ENCODE data around the gene CYTH4. TPM values are rescaled to one million over a fixed set of nuclear protein-coding genes. Genes with fewer than 3 reads are reported as not detected.

CYTH4 gene
- total and polyA plus RNA-seq, 7 experiments from 2014 or later = 49.5 to 227 (median 135) TPM

DNA sequence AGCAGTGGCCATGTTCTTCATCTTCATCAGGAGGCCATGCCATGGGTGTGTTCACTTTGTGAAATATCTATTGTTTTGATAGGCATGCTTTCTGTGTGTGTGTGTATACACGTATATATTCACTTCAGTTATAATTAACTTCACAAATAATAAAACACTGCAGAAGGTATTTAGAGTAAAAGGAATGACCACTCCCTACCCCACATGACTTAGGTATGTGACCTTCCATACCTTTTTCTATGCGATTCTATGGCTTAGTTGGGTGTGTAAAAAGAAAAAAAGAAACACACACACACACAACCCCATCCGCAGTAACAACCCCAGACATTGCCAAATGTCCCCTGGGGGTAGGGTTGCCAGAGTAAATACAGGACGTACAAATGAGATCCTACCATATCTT is 72.0 kb downstream of the CYTH4 start:
- Histone ChIP-seq H3K27ac (ENCODE audit: low read depth, low read length) (no peak overlapping the region), H3K4me1 (ENCODE audit: control insufficient read depth in 2 of 2, insufficient read depth in 2 of 2, low read length in 2 of 2) (no peaks in the 10 kb centered on the region), H3K4me3 (ENCODE audit: low read length) (no peak overlapping the region), H3K9me3 (ENCODE audit: control insufficient read depth in 2 of 3, low read length in 3 of 3) (no peaks in the 10 kb centered on the region), H3K36me3 (ENCODE audit: control insufficient read depth in 2 of 3, insufficient read depth in 3 of 3, low read length in 3 of 3) (no peaks in the 10 kb centered on the region), H3K27me3 (ENCODE audit: control insufficient read depth in 2 of 2, insufficient read depth in 2 of 2, low read length in 2 of 2) (no peaks in the 10 kb centered on the region)
- Mint-ChIP-seq H3K9me3 (peaks cover 0 to 1% (median 0%) of the 10 kb centered on the region in 11 donors), H3K4me3 (no peak overlapping the region), H3K27me3 (peaks cover 0 to 6% (median 0%) of the 10 kb centered on the region in 5 donors), H3K27ac (no peak overlapping the region), H3K36me3 (no peaks in the 10 kb centered on the region), H3K4me1 (peaks cover 0 to 5% (median 0%) of the 10 kb centered on the region in 7 donors)
- ATAC-seq = no peak
- CTCF ChIA-PET = no interaction called here
- DNase-seq = no peak
- POLR2A ChIA-PET = no interaction called here
- intact Hi-C loops (cut with micrococcal nuclease) = no loop called here

DNA sequence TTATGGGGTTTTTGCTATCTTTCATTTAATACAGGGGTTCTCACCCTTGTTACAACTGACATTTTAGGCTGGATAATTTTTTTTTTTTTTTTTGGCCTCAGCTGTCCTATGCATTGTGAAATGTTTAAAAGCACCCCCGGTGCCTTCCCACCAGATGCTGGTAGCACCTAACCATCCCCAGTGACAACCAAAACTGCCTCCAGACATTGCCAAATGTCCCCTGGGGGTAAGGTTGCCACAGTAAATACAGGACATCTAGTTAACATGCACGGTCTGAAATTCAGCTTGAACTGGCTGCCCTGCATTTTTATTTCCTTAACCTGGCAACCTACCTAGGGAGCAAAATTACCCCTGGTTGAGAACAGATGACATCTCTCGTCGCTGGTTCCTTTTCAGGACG is 72.4 kb downstream of the CYTH4 start:
- ChIA-PET POLR2A (no interaction called here), CTCF (no interaction called here)
- no peak for DNase-seq
- peaks cover 0 to 6% (median 0%) of the 10 kb centered on the region in 5 donors for H3K27me3 Mint-ChIP-seq
- ATAC-seq = no peak
- H3K27me3 ChIP-seq (ENCODE audit: control insufficient read depth in 2 of 2, insufficient read depth in 2 of 2, low read length in 2 of 2) = no peaks in the 10 kb centered on the region
- H3K4me1 Mint-ChIP-seq = peaks cover 0 to 5% (median 0%) of the 10 kb centered on the region in 7 donors
- H3K4me3 Mint-ChIP-seq = no peak overlapping the region
- no peaks in the 10 kb centered on the region for H3K36me3 ChIP-seq (ENCODE audit: control insufficient read depth in 2 of 3, insufficient read depth in 3 of 3, low read length in 3 of 3)
- peaks cover 0 to 1% (median 0%) of the 10 kb centered on the region in 11 donors for H3K9me3 Mint-ChIP-seq
- intact Hi-C loops (cut with micrococcal nuclease) = no loop called here
- no peaks in the 10 kb centered on the region for H3K9me3 ChIP-seq (ENCODE audit: control insufficient read depth in 2 of 3, low read length in 3 of 3)
- H3K4me1 ChIP-seq (ENCODE audit: control insufficient read depth in 2 of 2, insufficient read depth in 2 of 2, low read length in 2 of 2) = no peaks in the 10 kb centered on the region
- no peak overlapping the region for H3K27ac Mint-ChIP-seq
- no peak overlapping the region for H3K4me3 ChIP-seq (ENCODE audit: low read length)
- H3K36me3 Mint-ChIP-seq = no peaks in the 10 kb centered on the region
- H3K27ac ChIP-seq (ENCODE audit: low read depth, low read length) = no peak overlapping the region

- no peak for DNase-seq
- H3K27ac Mint-ChIP-seq = no peak overlapping the region
Measured at GRCh38 chr22:37355174-37355573, 72.9 kb downstream of the CYTH4 start.

DNA sequence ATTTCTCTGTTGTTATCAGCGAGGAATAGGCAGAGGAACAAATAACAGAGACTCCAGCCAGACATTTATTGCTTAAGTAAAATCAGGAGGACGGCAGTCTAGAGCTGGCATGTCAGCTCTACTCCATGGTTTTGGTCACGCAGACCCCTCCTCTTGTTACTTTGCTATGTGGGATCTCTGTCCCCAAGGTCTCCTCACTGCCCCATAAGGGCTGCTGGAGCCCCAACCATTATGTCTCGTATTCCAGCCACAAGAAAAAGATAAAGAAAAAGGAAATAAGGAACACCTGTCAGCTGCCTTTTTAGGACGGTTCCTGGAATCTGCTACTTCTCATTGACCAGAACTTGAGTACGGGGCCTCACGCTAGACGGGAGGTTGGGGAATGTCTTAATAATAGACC is 74.6 kb downstream of the CYTH4 start:
- intact Hi-C loops (cut with micrococcal nuclease) = no loop called here
- Histone ChIP-seq H3K9me3 (ENCODE audit: control insufficient read depth in 2 of 3, low read length in 3 of 3) (no peaks in the 10 kb centered on the region), H3K4me1 (ENCODE audit: control insufficient read depth in 2 of 2, insufficient read depth in 2 of 2, low read length in 2 of 2) (no peaks in the 10 kb centered on the region), H3K4me3 (ENCODE audit: low read length) (no peak overlapping the region), H3K27me3 (ENCODE audit: control insufficient read depth in 2 of 2, insufficient read depth in 2 of 2, low read length in 2 of 2) (no peaks in the 10 kb centered on the region), H3K36me3 (ENCODE audit: control insufficient read depth in 2 of 3, insufficient read depth in 3 of 3, low read length in 3 of 3) (no peaks in the 10 kb centered on the region), H3K27ac (ENCODE audit: low read depth, low read length) (no peak overlapping the region)
- Mint-ChIP-seq H3K36me3 (no peaks in the 10 kb centered on the region), H3K4me1 (peaks cover 0 to 10% (median 0%) of the 10 kb centered on the region in 7 donors), H3K4me3 (no peak overlapping the region), H3K27ac (no peak overlapping the region), H3K27me3 (no peaks in the 10 kb centered on the region), H3K9me3 (peaks cover 0 to 1% (median 0%) of the 10 kb centered on the region in 11 donors)
- CTCF ChIA-PET = no interaction called here
- no peak for ATAC-seq
- DNase-seq = no peak
- POLR2A ChIA-PET = no interaction called here

More at GRCh38 chr22:37355174-37355573, 72.9 kb downstream of the CYTH4 start:
- Mint-ChIP-seq H3K27me3 (peaks cover 0 to 6% (median 0%) of the 10 kb centered on the region in 5 donors), H3K4me1 (peaks cover 0 to 5% (median 0%) of the 10 kb centered on the region in 7 donors), H3K36me3 (no peaks in the 10 kb centered on the region), H3K4me3 (no peak overlapping the region), H3K9me3 (peaks cover 0 to 1% (median 0%) of the 10 kb centered on the region in 11 donors)
- ChIA-PET POLR2A (no interaction called here), CTCF (no interaction called here)
- H3K9me3 ChIP-seq (ENCODE audit: control insufficient read depth in 2 of 3, low read length in 3 of 3) = no peaks in the 10 kb centered on the region
- no peak overlapping the region for H3K4me3 ChIP-seq (ENCODE audit: low read length)
- intact Hi-C loops (cut with micrococcal nuclease) = no loop called here
- H3K4me1 ChIP-seq (ENCODE audit: control insufficient read depth in 2 of 2, insufficient read depth in 2 of 2, low read length in 2 of 2) = no peaks in the 10 kb centered on the region
- H3K36me3 ChIP-seq (ENCODE audit: control insufficient read depth in 2 of 3, insufficient read depth in 3 of 3, low read length in 3 of 3) = no peaks in the 10 kb centered on the region
- H3K27me3 ChIP-seq (ENCODE audit: control insufficient read depth in 2 of 2, insufficient read depth in 2 of 2, low read length in 2 of 2) = no peaks in the 10 kb centered on the region
- no peak for ATAC-seq
- no peak overlapping the region for H3K27ac ChIP-seq (ENCODE audit: low read depth, low read length)

DNA sequence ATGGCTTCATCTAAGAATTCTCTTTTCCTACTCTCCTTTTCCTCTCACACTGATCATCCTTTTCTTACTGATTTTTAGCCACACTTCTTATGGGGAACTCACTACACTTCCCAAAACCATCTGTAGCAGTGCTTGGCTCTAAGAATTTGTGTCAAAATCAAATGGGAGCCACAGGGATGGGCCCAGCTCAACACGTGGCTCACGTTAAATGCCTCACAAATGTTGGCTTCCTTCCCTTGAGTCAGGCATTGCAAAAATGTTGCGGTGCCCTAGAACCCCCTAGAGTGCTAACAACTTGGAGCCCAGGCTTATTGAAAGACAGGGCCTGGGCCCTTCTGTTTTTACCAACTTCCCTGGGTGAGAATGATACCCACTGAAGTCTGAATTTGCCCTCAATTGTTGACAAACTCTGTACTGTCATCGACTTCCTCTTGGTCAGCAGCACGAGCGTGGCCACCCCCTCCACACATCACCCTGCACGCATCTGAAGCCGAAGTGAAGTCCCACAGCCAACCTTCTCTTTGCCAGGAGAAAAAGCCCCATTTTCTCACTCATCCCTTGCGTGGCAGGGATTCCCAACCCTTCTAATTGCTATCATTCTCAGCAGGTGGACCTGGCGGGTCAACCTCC is 75.3 kb downstream of the CYTH4 start:
- H3K36me3 ChIP-seq (ENCODE audit: control insufficient read depth in 2 of 3, insufficient read depth in 3 of 3, low read length in 3 of 3) = no peaks in the 10 kb centered on the region
- no peak overlapping the region for H3K27ac ChIP-seq (ENCODE audit: low read depth, low read length)
- H3K9me3 ChIP-seq (ENCODE audit: control insufficient read depth in 2 of 3, low read length in 3 of 3) = no peaks in the 10 kb centered on the region
- POLR2A ChIA-PET = no interaction called here
- ATAC-seq (no peak), DNase-seq (no peak)
- intact Hi-C loops (cut with micrococcal nuclease) = no loop called here
- no peak overlapping the region for H3K4me3 ChIP-seq (ENCODE audit: low read length)
- H3K4me3 Mint-ChIP-seq = no peak overlapping the region
- H3K4me1 ChIP-seq (ENCODE audit: control insufficient read depth in 2 of 2, insufficient read depth in 2 of 2, low read length in 2 of 2) = no peaks in the 10 kb centered on the region
- no peak overlapping the region for H3K27ac Mint-ChIP-seq
- H3K9me3 Mint-ChIP-seq = peaks cover 0 to 1% (median 0%) of the 10 kb centered on the region in 11 donors
- peaks cover 0 to 7% (median 0%) of the 10 kb centered on the region in 7 donors for H3K4me1 Mint-ChIP-seq
- CTCF ChIA-PET = no interaction called here
- no peaks in the 10 kb centered on the region for H3K27me3 ChIP-seq (ENCODE audit: control insufficient read depth in 2 of 2, insufficient read depth in 2 of 2, low read length in 2 of 2)
- H3K36me3 Mint-ChIP-seq = no peaks in the 10 kb centered on the region
- H3K27me3 Mint-ChIP-seq = no peaks in the 10 kb centered on the region

DNA sequence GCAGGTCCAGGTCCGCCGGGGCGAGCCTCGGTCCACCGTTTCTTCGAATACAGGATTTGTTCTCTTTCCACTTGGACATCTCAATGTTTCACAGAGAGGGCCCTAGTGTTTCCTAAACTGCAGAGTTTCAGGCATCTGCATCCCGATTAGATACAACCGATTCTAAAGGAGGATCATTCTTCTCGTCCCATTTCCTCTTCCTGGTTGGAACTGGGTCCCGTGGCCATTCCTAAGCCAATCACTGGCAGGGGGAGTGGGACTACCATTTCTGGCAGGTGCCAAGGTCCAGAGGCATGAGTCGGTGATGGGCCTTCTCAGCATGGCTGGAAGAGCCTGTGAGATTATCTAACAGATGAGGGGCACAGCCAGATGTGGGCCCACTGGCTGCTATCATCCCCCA is 76.1 kb downstream of the CYTH4 start:
- Mint-ChIP-seq H3K27me3 (no peaks in the 10 kb centered on the region), H3K4me1 (peaks cover 0 to 7% (median 0%) of the 10 kb centered on the region in 7 donors), H3K4me3 (no peak overlapping the region), H3K9me3 (peaks cover 0 to 1% (median 0%) of the 10 kb centered on the region in 11 donors), H3K27ac (no peak overlapping the region), H3K36me3 (no peaks in the 10 kb centered on the region)
- DNase-seq (no peak), ATAC-seq (no peak)
- Histone ChIP-seq H3K36me3 (ENCODE audit: control insufficient read depth in 2 of 3, insufficient read depth in 3 of 3, low read length in 3 of 3) (no peaks in the 10 kb centered on the region), H3K27ac (ENCODE audit: low read depth, low read length) (no peak overlapping the region), H3K4me3 (ENCODE audit: low read length) (no peak overlapping the region), H3K9me3 (ENCODE audit: control insufficient read depth in 2 of 3, low read length in 3 of 3) (no peaks in the 10 kb centered on the region), H3K27me3 (ENCODE audit: control insufficient read depth in 2 of 2, insufficient read depth in 2 of 2, low read length in 2 of 2) (no peaks in the 10 kb centered on the region), H3K4me1 (ENCODE audit: control insufficient read depth in 2 of 2, insufficient read depth in 2 of 2, low read length in 2 of 2) (no peaks in the 10 kb centered on the region)
- ChIA-PET CTCF (no interaction called here), POLR2A (no interaction called here)
- intact Hi-C loops (cut with micrococcal nuclease) = no loop called here

DNA sequence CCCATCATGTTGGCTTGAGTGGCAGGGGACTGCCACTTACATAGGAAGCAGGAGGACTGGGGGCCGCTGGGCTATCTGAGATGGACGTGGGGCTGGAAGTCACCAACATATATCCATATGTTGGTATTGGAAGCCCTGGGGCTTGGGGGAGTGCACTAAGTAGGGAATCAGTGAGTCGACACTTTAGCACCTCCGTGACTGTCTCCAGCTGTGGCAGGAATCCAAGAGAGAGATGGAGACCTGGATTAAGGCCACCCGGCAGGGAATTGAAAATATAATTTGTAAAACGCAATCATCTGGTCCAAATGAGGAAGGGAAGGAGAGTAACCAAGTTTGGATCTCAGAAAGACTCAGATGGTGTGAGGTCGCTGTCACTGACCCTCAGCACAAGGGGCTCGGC is 76.6 kb downstream of the CYTH4 start:
- Histone ChIP-seq H3K36me3 (ENCODE audit: control insufficient read depth in 2 of 3, insufficient read depth in 3 of 3, low read length in 3 of 3) (no peaks in the 10 kb centered on the region), H3K27me3 (ENCODE audit: control insufficient read depth in 2 of 2, insufficient read depth in 2 of 2, low read length in 2 of 2) (no peaks in the 10 kb centered on the region), H3K4me3 (ENCODE audit: low read length) (no peak overlapping the region), H3K27ac (ENCODE audit: low read depth, low read length) (no peak overlapping the region), H3K4me1 (ENCODE audit: control insufficient read depth in 2 of 2, insufficient read depth in 2 of 2, low read length in 2 of 2) (no peaks in the 10 kb centered on the region), H3K9me3 (ENCODE audit: control insufficient read depth in 2 of 3, low read length in 3 of 3) (no peaks in the 10 kb centered on the region)
- ChIA-PET CTCF (no interaction called here), POLR2A (no interaction called here)
- ATAC-seq (no peak), DNase-seq (no peak)
- intact Hi-C loops (cut with micrococcal nuclease) = no loop called here
- Mint-ChIP-seq H3K9me3 (peaks cover 0 to 1% (median 0%) of the 10 kb centered on the region in 11 donors), H3K36me3 (no peaks in the 10 kb centered on the region), H3K4me3 (no peak overlapping the region), H3K27ac (no peak overlapping the region), H3K4me1 (peaks cover 0 to 7% (median 0%) of the 10 kb centered on the region in 7 donors), H3K27me3 (no peaks in the 10 kb centered on the region)

Measured in naive thymus-derived CD4-positive, alpha-beta T cell (primary cell).